Measurements from ENCODE around the gene BCL2L13.
"Not testable (repeated sequence)": the region's sequence is repeated elsewhere in the genome, so short reads cannot be mapped to it uniquely, and the experiment has no call there.

BCL2L13 gene

GRCh38 chr22:17637490-17638181 is 921 bp upstream of the BCL2L13 start:
- DNase-seq = peak; percentile 71

GRCh38 chr22:17638182-17638431 is 450 bp upstream of the BCL2L13 start:
- no peak for DNase-seq

- peak; percentile 37 for DNase-seq
Measured at GRCh38 chr22:17639247-17639741, 737 bp downstream of the BCL2L13 start.

GRCh38 chr22:17641269-17641668 is 2.7 kb downstream of the BCL2L13 start:
- DNase-seq = no peak

- DNase-seq = not testable (repeated sequence)
Measured at GRCh38 chr22:17642357-17642756, 3.8 kb downstream of the BCL2L13 start.

- no peak for DNase-seq
Measured at GRCh38 chr22:17647452-17647851, 8.9 kb downstream of the BCL2L13 start.

GRCh38 chr22:17647991-17648390 is 9.4 kb downstream of the BCL2L13 start:
- no peak for DNase-seq

DNA sequence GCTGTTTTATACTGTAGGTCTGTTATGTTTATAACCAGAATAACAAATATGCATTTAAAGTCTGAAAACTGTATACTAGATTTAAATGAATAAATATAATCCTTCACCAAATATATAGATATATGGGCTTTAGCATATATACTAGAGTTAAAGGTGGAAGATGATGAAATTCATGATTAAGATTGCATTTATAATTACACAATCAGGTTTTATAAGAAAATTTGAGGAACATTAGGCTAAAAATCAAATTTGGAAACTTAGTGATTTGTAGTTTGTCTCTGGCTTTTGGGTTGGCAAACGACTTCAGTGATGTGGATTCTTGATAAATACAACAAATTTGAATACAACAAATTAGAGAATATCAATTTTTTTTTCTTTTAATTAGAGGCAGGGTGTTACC is 10.0 kb downstream of the BCL2L13 start:
- no peak for DNase-seq

GRCh38 chr22:17655289-17655688 is 16.7 kb downstream of the BCL2L13 start:
- DNase-seq = no peak

- DNase-seq = no peak
Measured at GRCh38 chr22:17656870-17657395, 18.4 kb downstream of the BCL2L13 start.

GRCh38 chr22:17664414-17665055 is 26.0 kb downstream of the BCL2L13 start:
- DNase-seq = no peak

GRCh38 chr22:17665248-17665647 is 26.7 kb downstream of the BCL2L13 start:
- DNase-seq = no peak

GRCh38 chr22:17665854-17666253 is 27.3 kb downstream of the BCL2L13 start:
- DNase-seq = no peak

DNA sequence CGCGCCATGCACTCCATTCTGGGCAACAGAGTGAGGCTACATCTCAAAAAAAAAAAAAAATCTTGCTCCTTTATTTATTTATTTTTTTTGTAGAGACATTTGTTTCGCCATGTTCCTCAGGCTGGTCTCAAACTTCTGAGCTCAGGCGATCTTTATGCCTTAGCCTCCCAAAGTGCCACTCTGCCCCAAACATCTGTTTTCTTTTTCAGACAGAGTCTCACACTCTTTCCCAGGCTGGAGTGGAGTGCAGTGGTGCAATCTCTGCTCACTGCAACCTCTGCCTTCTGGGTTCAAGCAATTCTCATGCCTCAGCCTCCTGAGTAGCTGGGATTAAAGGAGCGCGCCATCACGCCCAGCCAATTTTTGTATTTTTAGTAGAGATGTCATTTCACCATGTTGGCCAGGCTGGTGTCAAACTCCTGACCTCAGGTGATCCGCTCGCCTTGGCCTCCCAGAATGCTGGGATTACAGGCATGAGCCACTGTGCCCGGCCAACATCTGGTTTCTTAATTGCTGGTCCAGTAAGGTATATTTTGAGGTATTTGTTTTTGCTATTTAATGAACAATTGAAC is 33.0 kb downstream of the BCL2L13 start:
- not testable (repeated sequence) for DNase-seq

DNA sequence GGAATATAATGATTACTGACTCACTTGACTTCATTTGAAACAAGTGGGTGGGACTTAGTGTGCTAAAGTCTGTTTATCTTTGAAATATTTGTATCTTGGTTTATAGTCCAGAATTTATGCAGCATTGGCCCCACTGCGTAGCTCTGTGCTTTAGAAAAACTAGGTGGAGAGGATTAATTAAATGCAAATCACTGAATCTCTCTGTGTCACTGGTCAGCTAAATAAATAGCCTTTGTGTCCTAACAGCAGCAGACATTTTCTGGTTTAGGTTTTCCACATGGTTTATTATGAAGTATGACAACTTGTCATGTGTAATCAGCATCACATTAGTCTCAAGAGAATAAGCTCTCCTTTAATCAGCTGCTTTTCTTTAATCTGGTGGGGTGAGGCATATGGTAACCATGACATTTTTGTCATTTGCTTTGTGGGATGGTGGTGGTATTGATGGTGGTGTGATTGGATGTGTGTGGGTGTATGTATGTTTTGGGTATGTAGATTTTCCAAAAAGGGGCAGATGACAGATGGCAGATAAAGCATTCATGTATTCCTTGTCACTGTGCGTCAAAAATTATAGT is 33.9 kb downstream of the BCL2L13 start:
- DNase-seq = no peak

GRCh38 chr22:17674152-17674551 is 35.6 kb downstream of the BCL2L13 start:
- DNase-seq = no peak

- DNase-seq = no peak
Measured at GRCh38 chr22:17675584-17675983, 37.0 kb downstream of the BCL2L13 start.

DNA sequence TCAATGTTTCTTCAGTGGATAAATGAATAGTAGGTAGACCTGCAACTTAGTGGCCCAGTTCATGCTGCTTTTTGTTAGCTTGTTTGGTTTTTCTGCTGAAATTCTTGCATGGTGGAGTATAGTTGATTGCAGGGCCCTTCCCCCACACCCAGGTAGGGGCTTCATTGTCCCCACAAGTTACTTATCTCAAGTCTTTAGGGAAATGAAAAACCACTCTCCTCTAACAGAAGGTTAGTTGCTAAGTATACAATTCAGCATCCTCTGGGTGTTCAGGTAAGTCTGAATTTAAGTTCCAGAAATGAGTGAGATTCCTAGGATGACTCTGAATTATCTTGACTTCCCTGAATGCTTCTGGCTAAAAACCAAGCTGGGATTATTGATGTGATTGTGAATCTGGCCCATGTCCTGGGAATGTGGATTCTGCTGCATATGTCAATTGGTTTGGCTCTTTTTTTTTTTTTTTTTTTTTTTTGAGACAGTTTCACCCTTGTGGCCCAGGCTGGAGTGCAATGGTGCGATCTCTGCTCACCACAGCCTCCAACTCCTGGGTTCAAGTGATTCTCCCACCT is 40.3 kb downstream of the BCL2L13 start:
- DNase-seq = no peak

- DNase-seq = no peak
Measured at GRCh38 chr22:17684245-17684644, 45.7 kb downstream of the BCL2L13 start.

- no peak for DNase-seq
Measured at GRCh38 chr22:17692841-17693240, 54.3 kb downstream of the BCL2L13 start.

GRCh38 chr22:17694193-17694592 is 55.6 kb downstream of the BCL2L13 start:
- no peak for DNase-seq

DNA sequence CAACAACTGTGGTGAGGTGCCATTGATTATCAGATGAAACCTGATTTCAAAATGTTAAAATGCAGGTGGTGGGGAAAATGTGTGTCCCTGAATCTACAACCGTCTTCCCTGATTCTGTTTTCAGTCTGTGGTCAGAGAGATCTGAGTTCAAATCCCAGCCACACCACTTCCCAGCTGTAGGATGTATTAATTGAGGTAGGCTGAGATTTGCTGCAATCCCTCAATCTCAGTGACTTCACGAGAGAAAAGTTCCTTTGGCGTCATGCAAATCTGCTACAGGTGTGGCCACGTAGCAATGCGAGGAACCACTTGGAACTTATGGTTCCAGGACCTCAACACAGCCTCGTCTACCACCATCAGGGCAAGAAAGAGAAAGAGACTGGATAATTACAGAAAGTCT is 56.2 kb downstream of the BCL2L13 start:
- no peak for DNase-seq

- no peak for DNase-seq
Measured at GRCh38 chr22:17695986-17696385, 57.4 kb downstream of the BCL2L13 start.

GRCh38 chr22:17697196-17697595 is 58.6 kb downstream of the BCL2L13 start:
- not testable (repeated sequence) for DNase-seq

Measured in NCI-H1092 treated with DMSO at 0.1 percent for 48 hours (cell line).